ELR (cell line): ENCODE measurements around the gene RRM2.
"Not testable (repeated sequence)": the region's sequence is repeated elsewhere in the genome, so short reads cannot be mapped to it uniquely, and the experiment has no call there.

ENCODE experiments used
- DNase-seq: peaks from one replicate; pipeline ENCODE4 v3.0.0-alpha.2; 2015; ENCODE audit warnings: low read depth

Gene RRM2

DNA sequence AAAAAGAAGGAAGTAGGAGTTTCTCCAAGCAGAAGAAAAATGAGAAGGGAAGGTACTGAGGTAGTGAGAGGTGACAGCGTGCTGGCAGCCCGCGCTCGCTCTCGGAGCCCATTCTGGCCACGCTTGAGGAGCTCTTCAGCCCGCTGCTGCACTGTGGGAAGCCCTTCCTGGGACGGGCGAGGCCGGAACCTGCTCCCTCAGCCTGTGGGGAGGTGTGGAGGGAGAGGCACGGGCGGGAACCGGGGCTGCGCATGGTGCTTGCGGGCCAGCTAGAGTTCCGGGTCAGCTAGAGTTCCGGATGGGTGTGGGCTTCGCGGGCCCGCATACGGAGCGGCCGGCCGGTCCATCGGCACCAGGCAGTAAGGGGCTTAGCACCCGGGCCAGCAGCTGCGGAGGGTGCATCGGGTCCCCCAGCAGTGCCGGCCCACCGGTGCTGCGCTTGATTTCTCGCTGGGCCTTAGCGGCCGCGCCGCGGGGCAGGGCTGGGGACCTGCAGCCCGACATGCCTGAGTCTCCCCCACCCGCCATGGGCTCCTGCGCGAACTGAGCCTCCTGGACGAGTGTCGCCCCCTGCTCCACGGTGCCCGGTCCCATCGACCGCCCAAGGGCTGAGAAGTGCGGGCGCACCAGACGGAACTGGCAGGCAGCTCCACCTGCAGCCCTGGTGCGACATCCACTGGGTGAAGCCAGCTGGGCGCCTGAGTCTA, 31.2 kb upstream of the RRM2 start:
- no peak for DNase-seq

DNA sequence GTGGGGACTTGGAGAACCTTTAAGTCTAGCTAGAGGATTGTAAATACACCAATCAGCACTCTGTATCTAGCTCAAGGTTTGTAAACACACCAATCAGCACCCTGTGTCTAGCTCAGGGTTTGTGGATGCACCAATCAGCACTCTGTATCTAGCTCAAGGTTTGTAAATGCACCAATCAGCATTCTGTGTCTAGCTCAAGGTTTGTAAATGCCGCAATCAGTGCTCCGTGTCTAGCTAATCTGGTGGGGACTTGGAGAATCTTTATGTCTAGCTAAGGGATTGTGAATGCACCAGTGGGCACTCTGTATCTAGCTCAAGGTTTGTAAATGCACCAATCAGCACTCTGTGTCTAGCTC, 30.7 kb upstream of the RRM2 start:
- DNase-seq = not testable (repeated sequence)

DNA sequence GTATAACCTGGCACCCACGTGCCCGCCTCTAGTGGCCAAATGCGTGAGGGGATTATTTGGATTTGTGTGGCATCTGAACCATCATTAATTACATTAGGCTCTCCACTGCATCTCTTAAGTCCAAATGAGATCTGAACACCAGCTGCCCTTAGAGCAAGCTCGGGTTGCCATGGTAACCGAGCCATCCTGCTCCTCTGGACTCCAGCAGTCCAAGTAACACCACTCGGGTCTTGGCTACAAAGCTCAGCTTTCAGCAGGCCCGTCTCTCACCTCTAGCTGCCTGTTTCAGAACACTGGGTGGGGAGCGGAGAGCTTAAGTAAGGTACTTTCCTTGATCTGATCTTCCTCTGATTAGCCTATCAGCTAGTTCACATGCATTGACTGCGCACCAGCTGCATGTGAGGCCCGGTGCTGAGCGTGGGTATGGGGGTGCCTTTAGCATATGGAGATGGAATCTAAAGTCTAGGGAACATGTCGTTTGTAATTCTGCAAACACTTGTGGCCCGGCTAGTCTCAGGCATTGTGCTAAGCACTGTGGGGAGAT, 28.2 kb upstream of the RRM2 start:
- DNase-seq = no peak

DNA sequence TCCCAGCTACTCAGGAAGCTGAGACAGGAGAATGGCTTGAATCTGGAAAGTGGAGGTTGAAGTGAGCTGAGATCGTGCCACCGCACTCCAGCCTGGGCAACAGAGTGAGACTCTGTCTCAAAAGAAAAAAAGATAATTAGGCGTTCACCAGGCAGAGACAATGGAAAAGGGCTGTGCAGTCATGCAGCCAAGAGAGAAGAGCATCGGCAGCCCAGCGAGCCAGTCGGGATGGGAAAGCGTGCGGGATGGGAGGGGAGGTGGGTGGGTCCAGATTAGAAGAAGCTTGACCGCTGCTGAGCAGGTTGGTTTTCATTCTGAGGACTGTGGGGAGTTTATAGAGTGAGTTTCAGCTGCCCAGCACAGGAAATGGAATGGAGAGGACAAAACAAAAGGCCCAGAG, 27.4 kb upstream of the RRM2 start:
- no peak for DNase-seq

DNA sequence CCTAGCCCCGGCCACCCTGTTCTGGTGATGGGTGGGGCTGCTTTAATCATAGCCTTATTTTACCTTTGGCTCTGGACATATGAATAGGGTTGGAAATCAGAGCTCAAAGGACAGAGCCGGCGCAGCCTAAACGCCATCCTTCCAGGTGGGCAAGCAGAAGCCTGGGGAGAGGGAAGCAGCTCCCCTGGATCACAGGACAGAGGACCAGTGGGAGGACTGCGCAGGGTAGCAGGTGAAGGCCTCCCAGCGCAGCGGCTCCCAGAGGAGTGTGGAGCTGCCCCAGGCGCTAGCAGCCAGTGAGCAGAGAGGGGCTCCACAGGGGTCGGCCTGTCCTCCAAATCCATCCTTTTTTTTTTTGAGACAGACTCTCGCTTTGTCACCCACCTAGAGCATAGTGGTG, 25.9 kb upstream of the RRM2 start:
- no peak for DNase-seq

DNA sequence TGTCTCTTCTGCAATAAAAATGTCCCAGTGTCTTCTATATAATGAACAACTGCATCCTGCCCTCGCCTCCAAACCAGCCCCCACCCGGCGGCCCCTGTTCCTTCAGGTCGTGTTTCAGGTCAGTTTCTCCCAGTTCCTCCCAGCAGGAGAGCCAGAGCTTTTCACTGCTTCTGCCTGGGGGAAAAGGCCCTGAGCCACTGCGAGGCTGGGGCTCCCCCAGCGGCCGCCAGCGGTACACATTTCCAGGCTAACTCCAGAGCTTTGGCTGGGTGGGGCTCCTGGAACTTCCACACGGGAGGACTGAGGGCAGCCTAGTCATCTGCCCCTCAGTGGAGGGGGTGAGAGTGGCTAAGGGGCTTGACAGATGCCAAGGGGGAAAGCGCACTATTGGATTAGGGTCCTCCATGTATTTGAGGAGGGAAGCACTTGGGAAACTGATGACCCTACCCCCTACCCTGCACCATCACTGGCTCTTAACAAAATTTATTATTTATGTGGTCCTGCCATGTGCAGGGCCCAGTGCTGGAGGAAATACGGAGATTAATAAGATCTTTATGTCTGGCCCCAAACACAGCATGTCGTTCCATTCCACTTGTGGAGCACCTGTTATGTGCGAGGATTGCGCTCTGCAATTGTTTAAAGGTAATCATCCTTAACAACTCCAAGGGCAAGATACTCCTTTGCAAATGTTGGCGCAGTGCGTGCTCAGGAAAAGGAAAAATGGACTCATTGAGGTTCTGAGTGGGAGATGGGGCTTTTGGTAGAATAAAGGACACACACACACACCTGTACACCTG, 25.0 kb upstream of the RRM2 start:
- DNase-seq = peak; percentile 71

DNA sequence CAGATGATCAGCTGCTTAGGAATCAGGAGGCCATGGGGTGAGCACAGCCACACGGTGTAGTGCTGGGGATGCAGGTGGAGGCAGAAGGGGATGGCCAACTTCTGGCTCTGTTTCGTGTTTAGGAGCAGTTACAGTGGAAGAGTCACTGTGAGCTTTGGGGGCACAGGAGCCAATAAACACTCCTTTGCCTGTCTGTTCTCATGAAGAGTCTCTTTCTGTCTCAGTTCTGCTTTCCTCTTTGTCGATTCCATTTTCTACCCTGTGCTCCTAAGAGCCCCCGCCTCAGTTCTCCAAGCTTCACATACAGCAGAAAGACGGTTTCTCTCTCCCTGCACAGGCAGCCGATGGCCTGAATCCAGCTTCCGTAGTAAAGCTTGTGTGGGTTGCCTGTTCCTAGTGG, 21.0 kb upstream of the RRM2 start:
- DNase-seq = no peak

DNA sequence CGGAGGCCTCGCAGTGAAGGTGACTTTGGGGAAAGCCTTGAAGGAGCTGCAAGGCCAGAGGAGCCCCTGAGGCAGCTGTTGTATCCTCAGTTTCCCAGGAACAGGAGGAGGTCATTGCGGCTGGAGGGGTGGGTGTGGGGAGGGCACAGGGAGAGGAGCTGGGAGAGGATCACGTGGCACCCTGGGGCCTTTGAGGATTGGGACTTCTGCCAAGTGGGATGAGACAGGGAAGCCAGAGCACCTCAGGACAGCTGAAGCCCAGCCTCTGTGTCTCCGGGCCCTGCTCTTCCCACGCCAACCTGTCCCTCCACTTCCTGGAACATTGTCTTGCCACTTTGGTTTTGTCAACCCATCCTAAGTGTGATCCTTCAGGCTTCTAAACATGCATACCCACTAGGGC, 19.4 kb upstream of the RRM2 start:
- DNase-seq = no peak

DNA sequence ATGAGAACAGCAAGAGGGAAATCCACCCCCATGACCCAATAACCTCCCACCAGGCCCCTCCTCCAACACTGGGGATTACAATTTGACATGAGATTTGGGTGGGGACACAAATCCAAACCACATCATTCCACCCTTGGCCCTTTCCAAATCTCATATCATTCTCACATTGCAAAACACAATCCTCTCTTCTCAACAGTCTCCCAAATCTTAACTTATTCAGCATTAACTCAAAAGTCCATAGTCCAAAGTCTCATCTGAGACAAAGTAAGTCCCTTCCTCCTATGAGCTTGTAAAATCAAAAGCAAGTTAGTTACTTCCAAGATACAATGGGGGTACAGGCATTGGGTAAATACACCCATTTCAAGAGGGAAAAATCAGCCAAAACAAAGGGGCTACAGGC, 17.6 kb upstream of the RRM2 start:
- not testable (repeated sequence) for DNase-seq

DNA sequence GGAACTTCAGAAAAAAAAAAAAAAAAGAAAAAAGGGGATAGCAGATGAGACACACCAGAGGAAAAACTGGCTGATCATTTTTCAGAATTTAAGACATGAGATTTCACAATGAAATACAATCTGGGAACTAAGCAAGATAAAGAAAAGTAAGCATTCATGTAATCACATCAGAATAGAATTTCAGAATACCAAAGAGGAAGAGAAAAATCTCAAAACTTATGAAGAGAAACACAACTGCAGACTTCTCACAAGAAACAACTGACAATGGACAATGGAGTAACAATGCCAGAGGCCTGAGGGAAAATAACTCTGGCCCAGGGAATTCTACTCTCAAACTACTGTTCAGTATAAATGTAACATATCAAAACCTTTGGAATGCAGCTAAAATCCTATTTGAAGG, 13.2 kb upstream of the RRM2 start:
- DNase-seq = no peak

DNA sequence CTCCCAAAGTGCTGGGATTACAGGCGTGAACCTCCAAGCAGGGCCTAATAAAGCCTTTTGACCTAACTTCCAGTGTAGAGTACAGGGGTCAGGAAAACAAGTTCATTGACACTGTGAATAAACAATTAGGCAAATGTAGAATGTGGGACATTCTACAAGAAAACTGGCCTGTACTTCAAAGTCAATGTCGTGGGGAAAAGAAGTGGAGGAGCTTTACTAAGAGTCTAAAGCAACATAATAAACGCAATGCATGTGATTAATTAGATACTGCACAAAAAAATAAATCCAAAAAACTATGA, 3.6 kb upstream of the RRM2 start:
- DNase-seq = no peak

DNA sequence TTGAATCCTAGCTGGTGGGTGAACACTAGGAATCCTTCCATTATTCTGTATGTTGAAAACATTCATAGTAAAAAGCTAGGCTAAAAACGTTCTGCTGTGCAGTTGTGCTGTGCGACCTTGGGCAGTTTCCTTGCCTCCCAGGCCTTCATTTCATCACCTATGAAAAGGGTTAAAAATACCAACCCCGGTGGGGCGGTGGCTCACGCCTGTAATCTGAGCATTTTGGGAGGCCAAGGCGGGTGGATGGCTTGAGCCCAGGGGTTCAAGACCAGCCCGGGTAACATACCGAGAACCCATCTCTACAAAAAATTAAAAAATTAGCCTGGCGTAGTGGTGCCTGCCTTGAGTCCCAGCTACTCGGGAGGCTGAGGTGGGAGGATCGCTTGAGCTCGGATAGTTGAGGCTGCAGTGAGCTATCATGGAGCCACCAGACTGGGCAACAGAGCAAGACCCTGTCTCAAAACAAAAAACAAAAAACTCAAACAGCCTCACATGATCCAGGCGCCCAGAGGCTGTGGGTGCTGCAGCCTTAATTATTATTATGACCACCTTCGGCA, 2.9 kb upstream of the RRM2 start:
- no peak for DNase-seq

DNA sequence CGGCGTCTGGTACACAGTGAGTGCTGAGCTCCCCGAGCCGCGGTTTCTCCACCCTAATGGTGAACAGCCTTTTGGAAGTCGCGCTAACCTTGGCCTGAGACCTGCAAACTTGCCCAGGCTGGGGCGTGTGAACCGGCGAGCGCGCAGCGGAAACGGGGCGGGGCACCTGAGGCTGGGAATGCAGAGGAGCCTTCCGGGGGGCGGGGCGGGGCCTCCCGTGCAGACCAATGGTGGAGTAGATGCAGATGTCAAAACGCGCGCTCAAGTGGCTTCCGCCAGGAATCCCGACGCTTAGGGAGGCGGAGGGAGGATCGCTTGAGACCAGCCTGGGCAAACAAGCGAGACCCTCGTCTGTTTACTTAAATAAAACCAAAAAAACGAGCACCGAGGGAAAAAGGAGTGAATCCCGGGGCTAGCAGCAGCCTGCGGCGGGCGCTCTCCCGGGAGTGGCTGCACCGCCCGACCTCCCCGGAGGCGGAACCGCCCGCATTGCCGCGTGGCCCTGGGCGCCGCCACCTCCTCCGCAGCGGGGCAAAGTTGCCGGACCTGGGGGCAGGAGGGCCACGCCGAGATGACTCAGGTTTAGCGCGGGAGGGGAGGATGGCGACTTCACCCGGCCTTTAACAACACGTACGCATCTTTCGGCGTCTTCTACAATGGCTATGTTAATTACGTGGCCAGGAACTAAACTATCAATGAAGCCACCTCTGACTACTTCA, 2.2 kb upstream of the RRM2 start:
- DNase-seq = peak; percentile 96

DNA sequence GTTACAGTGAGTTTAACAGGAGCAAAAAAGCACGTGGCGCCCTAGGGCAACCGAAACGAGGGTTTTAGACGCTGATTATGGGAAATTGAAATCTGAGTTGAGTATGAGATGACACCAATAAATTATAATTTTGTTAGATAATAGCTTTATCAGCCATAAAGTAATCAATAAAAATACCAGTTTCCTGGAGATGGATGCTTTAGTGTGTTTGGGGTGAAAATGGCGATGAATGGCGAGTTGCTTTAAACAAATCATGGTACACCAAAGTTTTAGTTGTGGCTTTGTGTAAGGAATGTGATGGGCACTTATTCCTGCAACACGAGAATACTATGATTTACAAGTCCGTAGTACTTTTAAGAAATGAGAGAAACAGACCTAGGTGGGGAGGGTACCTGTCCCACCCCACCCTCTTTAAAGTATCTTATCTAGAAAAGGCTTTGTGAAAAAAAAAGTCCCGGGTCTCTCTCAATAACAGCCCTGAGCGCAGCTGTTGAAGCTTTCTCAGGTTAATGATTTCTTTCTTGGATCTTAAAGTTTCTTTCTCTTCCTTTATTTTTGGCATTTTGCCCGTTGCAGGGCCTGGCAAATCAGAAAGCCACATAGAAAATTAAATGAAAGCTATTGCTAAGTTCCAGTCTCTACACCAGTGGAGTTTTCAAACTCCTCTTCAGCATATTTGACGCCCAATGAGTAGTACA, 1.5 kb upstream of the RRM2 start:
- DNase-seq = peak; percentile 61

DNA sequence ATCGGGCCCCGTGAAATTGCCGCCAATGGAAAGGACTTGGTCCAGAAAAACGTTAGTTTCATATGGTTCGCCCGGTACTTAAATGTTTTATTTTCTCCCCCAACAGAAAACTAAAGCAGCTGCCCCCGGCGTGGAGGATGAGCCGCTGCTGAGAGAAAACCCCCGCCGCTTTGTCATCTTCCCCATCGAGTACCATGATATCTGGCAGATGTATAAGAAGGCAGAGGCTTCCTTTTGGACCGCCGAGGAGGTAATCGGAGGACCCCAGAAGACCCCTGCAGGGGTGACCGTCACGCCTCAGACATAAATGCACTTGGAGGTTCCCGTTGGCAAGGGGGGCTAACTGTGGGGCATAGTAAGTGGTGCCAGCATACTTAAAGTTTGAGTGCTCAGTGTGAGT, 742 bp downstream of the RRM2 start:
- no peak for DNase-seq

DNA sequence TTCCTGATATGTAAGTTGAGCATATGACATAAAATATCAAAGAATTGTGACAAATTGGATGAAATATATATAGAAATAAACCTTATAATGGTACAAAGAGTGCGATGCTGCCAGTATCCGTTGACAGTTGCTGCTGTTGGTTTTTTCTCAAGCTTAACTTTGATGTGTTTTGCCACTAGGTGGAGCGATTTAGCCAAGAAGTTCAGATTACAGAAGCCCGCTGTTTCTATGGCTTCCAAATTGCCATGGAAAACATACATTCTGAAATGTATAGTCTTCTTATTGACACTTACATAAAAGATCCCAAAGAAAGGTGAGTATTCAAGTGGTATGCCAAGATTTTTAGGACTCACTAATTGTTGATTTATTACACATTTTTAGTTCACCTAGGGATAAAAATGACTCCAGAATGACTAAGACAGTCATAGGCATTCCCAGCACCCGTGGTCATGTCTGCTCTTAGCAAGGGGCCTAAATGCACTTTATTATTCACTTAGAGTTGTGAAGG, 2.1 kb downstream of the RRM2 start:
- peak; percentile 78 for DNase-seq

DNA sequence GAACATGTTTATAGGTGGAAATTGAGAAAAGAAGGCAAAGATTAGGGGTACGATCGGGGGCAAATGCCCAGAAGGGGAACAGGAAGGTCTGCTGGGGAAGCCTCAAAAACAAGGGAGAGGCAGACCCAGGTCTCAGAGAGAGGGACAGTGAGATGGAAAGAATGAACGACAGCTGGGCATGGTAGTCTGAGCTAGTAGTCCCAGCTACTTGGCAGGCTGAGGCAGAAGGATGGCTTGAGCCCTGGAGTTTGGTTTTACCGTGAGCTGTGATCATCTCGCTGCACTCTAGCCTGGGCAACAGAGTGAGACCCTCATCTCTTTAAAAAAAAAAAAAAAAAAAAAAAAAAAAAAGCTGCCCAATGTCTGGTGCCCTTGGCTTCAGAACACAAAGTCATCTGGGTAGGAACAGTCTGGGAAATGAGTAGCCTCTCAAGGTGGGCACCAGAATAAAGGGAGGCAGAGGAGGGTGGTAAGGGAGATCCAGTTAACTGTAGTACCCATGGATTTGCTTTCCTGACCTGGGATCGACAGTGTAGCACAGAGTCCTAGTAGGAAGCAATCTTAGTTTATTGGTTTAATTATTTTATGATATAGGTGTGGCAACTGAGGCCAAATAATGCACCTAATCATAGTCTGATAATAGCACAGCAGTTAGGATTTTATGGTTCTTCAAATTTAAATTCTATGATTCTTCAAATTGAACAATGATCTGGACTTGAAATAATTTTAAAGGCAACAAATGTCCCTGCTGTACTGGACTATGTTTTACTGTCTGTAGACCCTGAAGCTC, 3.5 kb downstream of the RRM2 start:
- DNase-seq = no peak

DNA sequence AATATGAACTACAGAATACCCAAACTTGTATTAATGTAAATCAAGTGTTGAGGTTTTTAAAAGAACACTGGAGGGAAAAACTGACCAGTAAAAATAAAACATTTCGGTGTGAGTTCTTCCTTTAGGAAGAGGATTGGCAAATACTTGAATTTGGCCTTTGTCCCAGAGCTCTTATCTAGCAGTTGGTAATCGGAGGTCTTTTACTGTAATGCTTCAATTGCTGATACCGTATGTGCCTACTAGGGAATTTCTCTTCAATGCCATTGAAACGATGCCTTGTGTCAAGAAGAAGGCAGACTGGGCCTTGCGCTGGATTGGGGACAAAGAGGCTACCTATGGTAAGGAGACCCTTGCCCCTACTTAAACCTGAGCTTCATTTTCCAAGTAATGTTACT, 4.1 kb downstream of the RRM2 start:
- DNase-seq = no peak

DNA sequence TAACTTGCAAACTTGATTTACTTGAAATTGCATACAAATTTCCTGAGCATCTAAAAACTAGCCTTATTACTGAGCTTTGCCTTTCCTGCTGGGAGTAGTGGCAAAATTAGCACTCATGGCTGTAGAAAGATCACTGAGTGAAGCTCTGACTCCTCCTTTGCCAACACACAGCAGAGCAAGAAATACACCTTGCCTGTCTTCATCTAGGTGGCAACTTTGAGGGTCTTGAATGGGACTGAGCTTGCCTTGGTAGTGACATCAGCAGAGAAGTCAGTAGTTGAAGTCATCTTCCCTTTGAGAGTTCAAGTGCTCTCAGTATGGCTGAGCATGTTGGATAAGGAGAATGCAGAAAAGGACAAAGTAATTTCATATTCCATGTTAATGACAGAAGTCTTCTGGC, 5.9 kb downstream of the RRM2 start:
- no peak for DNase-seq

DNA sequence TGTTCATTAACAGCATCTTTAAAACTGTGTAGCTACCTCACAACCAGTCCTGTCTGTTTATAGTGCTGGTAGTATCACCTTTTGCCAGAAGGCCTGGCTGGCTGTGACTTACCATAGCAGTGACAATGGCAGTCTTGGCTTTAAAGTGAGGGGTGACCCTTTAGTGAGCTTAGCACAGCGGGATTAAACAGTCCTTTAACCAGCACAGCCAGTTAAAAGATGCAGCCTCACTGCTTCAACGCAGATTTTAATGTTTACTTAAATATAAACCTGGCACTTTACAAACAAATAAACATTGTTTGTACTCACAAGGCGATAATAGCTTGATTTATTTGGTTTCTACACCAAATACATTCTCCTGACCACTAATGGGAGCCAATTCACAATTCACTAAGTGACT, 7.0 kb downstream of the RRM2 start:
- no peak for DNase-seq

DNA sequence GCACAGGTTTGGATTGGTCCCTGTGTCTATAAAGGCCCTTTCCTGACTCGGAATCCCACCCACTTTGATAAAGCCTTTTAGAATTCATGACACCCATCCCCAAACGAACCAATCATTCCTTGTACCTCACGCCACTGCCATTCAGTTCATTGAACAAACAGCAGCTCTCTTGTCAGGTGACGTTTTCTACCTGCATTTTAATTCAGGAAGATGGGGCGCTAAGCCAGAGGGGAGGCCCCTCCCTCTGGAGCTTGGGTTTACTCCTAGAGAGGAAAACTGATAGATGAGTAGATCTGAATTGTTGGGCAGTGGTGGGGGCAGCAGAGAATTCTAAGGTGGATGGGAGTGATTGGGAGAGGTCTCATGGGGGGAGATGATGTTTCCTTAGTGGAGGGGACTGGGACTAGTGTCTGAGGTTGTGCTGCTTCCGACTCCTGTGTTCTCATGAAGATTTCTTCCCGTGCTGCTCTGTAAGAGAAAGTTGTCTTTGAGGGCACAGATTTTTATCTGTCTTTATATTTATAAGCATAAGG, 9.6 kb downstream of the RRM2 start:
- no peak for DNase-seq
